Duodenal mucosa (tissue), 2 donors: ENCODE results near the gene PTPRM.

ENCODE experiments used
- H3K27ac ChIP-seq: one replicate; pipeline ENCODE4 v1.7.0; 2013; ENCODE audit warnings: low read depth, low read length
- H3K27me3 ChIP-seq, 2 donors: one replicate each; pipeline ENCODE4 v1.7.0; 2013; ENCODE audit warnings: low read length in 2 of 2, control low read depth in 1 of 2; ENCODE audit not compliant: insufficient read depth in 2 of 2, control insufficient read depth in 1 of 2
- H3K36me3 ChIP-seq, 2 donors: one replicate each; pipeline ENCODE4 v1.7.0; 2013; ENCODE audit warnings: low read length in 2 of 2, control low read depth in 1 of 2; ENCODE audit not compliant: insufficient read depth in 2 of 2, control insufficient read depth in 1 of 2
- H3K4me1 ChIP-seq, 2 donors: one replicate each; pipeline ENCODE4 v1.7.0; 2013; ENCODE audit warnings: low read length in 2 of 2, control low read depth in 1 of 2; ENCODE audit not compliant: insufficient read depth in 2 of 2, control insufficient read depth in 1 of 2
- H3K4me3 ChIP-seq, 2 donors: one replicate each; pipeline ENCODE4 v1.7.0; 2013; ENCODE audit warnings: low read length in 2 of 2, low read depth in 1 of 2
- H3K9ac ChIP-seq, 2 donors: one replicate each; pipeline ENCODE4 v1.7.0; 2013; ENCODE audit warnings: low read length in 2 of 2, low read depth in 1 of 2
- H3K9me3 ChIP-seq, 2 donors: one replicate each; pipeline ENCODE4 v1.7.0; 2013; ENCODE audit warnings: low read length in 2 of 2, control low read depth in 1 of 2; ENCODE audit not compliant: control insufficient read depth in 1 of 2

Gene PTPRM

DNA sequence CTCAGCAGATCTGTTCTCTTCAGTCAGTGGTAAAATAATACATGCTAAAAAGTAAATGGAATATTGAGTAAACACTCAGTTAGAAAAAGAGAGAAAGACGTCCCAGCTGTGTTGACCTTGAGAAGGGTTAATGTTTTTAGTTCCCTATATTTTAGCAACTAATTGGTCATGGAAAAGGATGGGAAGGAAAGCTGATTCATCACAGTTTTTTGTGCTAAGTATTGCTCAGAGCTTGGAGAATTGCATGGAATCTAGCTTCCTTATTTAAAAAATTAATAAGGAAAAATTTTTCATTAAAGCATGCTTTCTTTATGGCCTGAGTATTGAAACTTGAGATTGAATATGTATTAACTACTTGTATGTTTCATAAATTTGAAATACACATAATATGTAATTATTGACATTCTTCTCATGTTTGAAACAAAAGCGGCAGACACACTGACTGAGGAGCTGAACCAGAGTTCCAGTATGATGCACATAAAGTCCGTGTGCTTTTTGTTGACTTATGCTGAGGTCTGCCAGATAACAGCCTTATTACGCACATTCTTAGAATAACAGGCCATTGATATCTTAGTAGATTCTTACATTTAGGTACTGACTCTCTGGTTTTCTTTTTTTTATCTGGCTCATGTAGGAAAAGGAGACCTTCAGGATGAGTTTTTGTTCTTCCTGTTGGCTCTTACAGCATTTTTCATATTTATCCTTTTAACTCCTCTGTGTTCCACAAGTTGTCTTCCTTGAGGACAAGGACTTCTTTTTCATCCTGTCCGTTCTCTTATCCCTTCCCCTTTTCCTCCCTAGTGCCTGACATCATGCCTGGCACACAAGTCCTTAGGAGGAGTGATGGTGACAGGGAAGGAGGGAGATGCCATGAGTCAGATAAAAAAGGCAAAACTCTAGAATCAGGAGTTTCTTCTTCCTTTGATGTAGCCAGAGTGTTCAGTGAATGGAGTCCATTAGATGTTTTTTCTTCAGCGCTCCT, 194.1 kb downstream of the PTPRM start:
- peaks cover 0 to under 1% of the 10 kb centered on the region in 2 donors for H3K4me1 ChIP-seq

DNA sequence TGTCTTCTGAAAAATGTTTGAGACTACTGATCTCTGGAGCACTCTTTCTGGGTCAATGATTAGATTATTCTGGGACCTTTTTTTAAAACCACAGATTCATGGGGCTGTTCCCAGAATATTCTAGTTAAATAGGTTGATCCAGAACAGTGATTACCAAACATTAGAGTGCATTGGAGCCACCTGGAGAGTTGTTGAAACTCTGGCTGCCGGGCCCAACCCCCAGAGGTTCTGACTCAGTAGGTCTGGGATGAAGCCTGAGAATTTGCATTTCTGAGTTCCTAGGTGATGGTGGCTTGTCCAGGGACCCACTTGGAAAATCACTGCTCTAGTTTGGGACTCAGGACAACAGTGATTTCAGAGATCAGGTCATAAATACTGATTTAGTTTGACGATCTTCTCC, 197.3 kb downstream of the PTPRM start:
- H3K36me3 ChIP-seq: no peaks in the 10 kb centered on the region
- H3K9ac ChIP-seq: no peak overlapping the region
- no peak overlapping the region for H3K27ac ChIP-seq
- H3K27me3 ChIP-seq: no peaks in the 10 kb centered on the region
- H3K9me3 ChIP-seq: no peaks in the 10 kb centered on the region
- H3K4me1 ChIP-seq: no peaks in the 10 kb centered on the region
- no peak overlapping the region for H3K4me3 ChIP-seq

More for the DNA sequence above, 194.1 kb downstream of the PTPRM start:
- Histone ChIP-seq H3K36me3 (no peaks in the 10 kb centered on the region), H3K4me3 (no peak overlapping the region), H3K27me3 (no peaks in the 10 kb centered on the region), H3K9ac (no peak overlapping the region), H3K9me3 (no peaks in the 10 kb centered on the region), H3K27ac (no peak overlapping the region)

DNA sequence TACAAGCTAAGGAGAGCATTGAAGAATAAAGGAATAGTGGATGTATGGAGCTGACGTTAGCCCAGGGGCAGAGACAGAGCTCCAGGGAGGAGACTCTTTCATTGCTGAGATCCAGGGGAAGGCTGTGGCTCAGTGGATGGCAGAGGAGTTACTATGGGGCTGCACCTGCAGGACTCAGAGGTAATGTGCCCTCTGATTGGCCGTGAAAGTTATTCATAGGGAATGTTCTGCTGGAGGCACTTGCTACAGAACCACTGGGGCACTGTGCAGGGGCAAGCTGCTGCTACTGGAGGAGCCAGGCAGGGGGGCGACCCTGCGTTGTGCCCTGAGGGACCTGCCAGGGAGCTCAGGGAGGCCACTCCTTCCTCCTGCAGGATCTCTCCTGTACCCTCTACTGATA, 199.2 kb downstream of the PTPRM start:
- H3K4me1 ChIP-seq: no peaks in the 10 kb centered on the region

DNA sequence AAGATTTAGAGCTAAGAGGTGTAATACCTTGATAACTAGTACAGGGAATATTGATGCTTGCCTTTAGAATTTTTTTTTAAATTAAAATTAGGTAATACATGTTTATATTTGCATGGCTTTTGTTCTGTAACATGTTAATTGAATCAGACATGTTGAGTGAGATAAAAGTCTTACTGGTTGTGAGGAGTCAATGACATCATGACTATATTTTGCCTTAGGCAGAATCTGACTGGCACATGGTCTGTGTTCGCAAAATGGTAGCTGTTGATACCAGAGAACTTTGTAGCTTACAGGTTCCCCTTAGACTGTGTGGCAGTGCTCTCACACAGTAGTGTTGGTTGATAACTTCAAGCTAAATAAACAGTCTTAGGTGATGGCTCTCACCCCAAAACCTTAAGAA, 199.7 kb downstream of the PTPRM start:
- Histone ChIP-seq H3K27me3 (no peaks in the 10 kb centered on the region), H3K4me3 (no peak overlapping the region), H3K4me1 (no peaks in the 10 kb centered on the region), H3K27ac (no peak overlapping the region), H3K9me3 (no peaks in the 10 kb centered on the region), H3K9ac (no peak overlapping the region), H3K36me3 (no peaks in the 10 kb centered on the region)

More for the DNA sequence above, 199.2 kb downstream of the PTPRM start:
- no peaks in the 10 kb centered on the region for H3K27me3 ChIP-seq
- H3K4me3 ChIP-seq: no peak overlapping the region
- no peaks in the 10 kb centered on the region for H3K36me3 ChIP-seq
- no peak overlapping the region for H3K9ac ChIP-seq
- H3K27ac ChIP-seq: no peak overlapping the region
- no peaks in the 10 kb centered on the region for H3K9me3 ChIP-seq

DNA sequence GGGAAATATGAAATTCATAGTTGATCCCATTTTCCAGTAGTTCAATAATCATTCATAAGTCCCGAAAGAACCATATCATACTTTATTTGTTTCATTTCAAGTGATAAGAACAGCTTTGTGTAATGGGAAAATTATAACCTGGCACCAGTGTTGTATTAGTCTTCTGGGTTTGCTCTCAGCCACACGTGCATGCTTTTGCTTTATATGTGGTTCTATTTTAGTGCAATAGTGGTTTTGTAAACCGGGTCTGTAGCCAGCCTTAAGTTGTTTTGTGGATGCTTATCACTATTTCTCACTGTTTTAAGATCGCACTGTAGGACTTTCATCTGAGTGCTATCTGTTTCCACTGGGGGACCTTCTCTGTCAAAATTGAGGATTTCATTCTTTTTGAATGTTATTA, 203.8 kb downstream of the PTPRM start:
- Histone ChIP-seq H3K9me3 (no peaks in the 10 kb centered on the region), H3K4me3 (no peak overlapping the region), H3K36me3 (no peaks in the 10 kb centered on the region), H3K27me3 (no peaks in the 10 kb centered on the region), H3K4me1 (peaks cover 0 to 3% of the 10 kb centered on the region in 2 donors), H3K9ac (no peak overlapping the region), H3K27ac (no peak overlapping the region)

DNA sequence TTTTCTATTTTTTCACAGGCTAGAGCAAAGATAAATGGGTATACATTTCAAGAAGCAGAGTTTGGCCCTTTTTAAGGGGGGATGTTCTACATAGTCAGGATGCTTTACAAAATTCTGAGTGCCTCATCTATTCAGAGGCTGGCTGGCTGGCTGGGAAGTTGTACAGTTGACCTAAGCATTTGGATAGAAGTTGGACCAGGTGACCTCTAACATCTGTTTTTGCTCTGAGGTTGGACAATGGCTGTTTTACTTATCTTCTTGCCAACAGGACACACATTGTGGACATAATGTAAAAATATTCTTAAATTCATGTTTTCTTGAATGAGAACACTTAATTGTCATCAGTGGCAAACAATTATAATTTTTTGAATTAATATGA, 205.4 kb downstream of the PTPRM start:
- Histone ChIP-seq H3K27ac (no peak overlapping the region), H3K4me1 (peaks cover 0 to 3% of the 10 kb centered on the region in 2 donors), H3K9ac (no peak overlapping the region), H3K9me3 (no peaks in the 10 kb centered on the region), H3K36me3 (no peaks in the 10 kb centered on the region), H3K4me3 (no peak overlapping the region), H3K27me3 (no peaks in the 10 kb centered on the region)

DNA sequence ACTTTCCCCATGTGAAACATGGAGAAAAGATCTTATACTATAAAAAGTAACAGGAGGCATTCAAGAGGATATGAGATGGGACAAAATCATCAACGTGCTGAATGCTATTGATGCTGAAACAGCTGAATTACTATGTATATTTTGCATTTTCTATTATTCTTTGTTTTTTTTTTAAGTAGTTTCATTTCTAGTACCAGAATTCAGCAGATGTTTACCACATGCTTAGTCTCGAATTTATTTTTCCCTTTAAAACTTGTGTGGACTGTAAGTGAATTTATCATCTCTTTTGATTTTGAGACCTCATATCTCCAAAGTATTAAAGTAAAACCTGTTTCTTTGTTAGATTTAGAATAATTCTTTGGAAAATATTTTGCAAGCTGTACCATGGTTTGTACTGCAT, 205.8 kb downstream of the PTPRM start:
- Histone ChIP-seq H3K4me1 (peaks cover 0 to 3% of the 10 kb centered on the region in 2 donors), H3K27me3 (no peaks in the 10 kb centered on the region), H3K9me3 (no peaks in the 10 kb centered on the region), H3K27ac (no peak overlapping the region), H3K9ac (no peak overlapping the region), H3K36me3 (no peaks in the 10 kb centered on the region), H3K4me3 (no peak overlapping the region)

DNA sequence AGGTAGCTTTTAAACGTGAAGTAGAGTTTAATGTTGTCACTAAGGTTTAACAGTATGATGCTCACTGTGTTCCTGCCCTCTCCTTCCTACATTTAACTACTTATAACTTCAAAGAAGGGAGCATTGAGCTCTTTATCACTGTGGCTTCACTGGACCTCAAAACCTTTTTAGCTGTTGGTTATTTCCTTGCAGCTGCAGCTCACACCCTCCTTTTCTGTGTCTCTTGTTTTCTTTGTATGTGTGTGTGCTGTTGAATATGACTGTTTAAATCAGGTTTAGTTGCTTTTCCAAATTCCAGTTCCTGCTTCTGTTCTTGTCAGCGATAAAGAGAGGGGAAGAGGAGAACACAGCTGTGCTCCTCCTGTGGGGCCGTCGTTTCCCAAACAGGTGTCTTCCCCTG, 208.0 kb downstream of the PTPRM start:
- no peak overlapping the region for H3K9ac ChIP-seq
- H3K9me3 ChIP-seq: no peaks in the 10 kb centered on the region
- H3K27ac ChIP-seq: no peak overlapping the region
- no peaks in the 10 kb centered on the region for H3K36me3 ChIP-seq
- H3K4me3 ChIP-seq: no peak overlapping the region
- H3K4me1 ChIP-seq: peaks cover 0 to 3% of the 10 kb centered on the region in 2 donors
- H3K27me3 ChIP-seq: no peaks in the 10 kb centered on the region

DNA sequence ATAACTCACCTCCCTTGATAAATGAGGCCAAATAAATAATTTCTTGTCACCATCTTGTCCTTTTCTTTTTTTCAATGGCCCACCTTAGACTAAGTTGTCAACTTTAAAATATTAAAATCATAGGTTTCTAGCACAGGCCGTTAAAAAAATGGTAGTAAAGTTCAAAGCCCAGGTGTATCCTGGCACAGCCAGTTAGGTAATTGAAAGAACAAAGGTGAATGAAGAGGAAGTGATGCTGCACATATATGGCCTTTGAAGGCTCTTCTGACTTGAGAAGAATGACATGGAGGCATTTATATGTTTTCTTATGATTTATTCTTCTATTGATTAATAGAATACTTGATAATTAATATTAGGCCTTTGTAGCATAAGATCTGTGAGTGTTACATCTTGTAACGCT, 208.7 kb downstream of the PTPRM start:
- Histone ChIP-seq H3K9ac (no peak overlapping the region), H3K4me1 (peaks cover 0 to 3% of the 10 kb centered on the region in 2 donors), H3K27me3 (no peaks in the 10 kb centered on the region), H3K4me3 (no peak overlapping the region), H3K36me3 (no peaks in the 10 kb centered on the region), H3K9me3 (no peaks in the 10 kb centered on the region), H3K27ac (no peak overlapping the region)

DNA sequence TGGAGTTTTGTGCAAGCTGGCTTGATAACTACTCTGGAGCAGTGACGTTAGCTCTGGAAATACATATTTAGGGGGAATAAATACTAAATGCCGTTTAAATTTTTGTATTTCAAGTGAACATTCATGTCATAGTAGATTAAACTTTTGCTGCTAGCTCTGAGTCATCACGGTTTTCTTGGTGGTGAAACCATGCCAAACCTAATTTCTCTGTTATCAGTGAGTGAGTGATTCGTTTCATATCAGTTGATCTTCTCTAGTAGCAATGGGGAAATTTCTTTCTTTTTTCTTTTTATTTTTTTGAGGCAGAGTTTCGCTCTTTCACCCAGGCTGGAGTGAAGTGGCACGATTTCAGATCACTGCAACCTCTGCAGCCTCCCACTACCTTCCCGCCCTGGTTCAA, 211.1 kb downstream of the PTPRM start:
- no peak overlapping the region for H3K4me3 ChIP-seq
- H3K9ac ChIP-seq: no peak overlapping the region
- no peaks in the 10 kb centered on the region for H3K9me3 ChIP-seq
- no peaks in the 10 kb centered on the region for H3K27me3 ChIP-seq
- H3K27ac ChIP-seq: no peak overlapping the region
- H3K36me3 ChIP-seq: no peaks in the 10 kb centered on the region
- H3K4me1 ChIP-seq: peaks cover 0 to 3% of the 10 kb centered on the region in 2 donors
